Left ventricle myocardium inferior (tissue), 1 donor: ENCODE measurements around the gene DLG2. TPM values are rescaled to one million over a fixed set of nuclear protein-coding genes. Genes with fewer than 3 reads are reported as not detected.

Experiments
- DNase-seq: peaks from one replicate; pipeline ENCODE4 v3.0.0-alpha.2; 2020
- H3K27ac ChIP-seq: fragments of 200-600 bp; replicated peaks from 2 replicates; pipeline ENCODE4 v1.8.0; 2021
- H3K27me3 ChIP-seq: fragments of 200-600 bp; 2 replicates; pipeline ENCODE4 v1.8.0; 2021; ENCODE audit warnings: low read depth
- H3K36me3 ChIP-seq: fragments of 200-600 bp; 2 replicates; pipeline ENCODE4 v1.8.0; 2021
- H3K4me1 ChIP-seq: fragments of 200-600 bp; 2 replicates; pipeline ENCODE4 v1.8.0; 2021
- H3K4me3 ChIP-seq: fragments of 200-600 bp; 2 replicates; pipeline ENCODE4 v1.8.0; 2021; ENCODE audit warnings: mild to moderate bottlenecking, moderate library complexity
- H3K9me3 ChIP-seq: fragments of 200-600 bp; replicated peaks from 2 replicates; pipeline ENCODE4 v1.8.0; 2021
- CTCF ChIP-seq: fragments of 200-600 bp; IDR thresholded peaks from 2 replicates; pipeline ENCODE4 v1.8.0; 2021; ENCODE audit warnings: antibody characterized with exemption, mild to moderate bottlenecking, borderline replicate concordance
- intact Hi-C: fragments of 100-400 bp; cut with micrococcal nuclease; formaldehyde crosslinking; loops from one replicate; pipeline ENCODE4 v1.11.0; 2022
- total RNA-seq: library from RNA; stranded (reverse); fragmentation: NEBNext Ultra II Directional; extraction: Animal tissue kit (Norgen Biotek cat#: 25700); gene quantifications from one replicate; pipeline ENCODE4 v1.2.1, GENCODE V29; 2021
- donor health status: DM: no; HTN: yes; CAD: no; lungs with severe emphysema.

DLG2 gene
- total RNA-seq, 1 donor from 2014 or later: 6.5 TPM

GRCh38 chr11:84865791-84866535 is 761.2 kb downstream of the DLG2 start:
- Histone ChIP-seq H3K36me3 (no peaks in the 10 kb centered on the region), H3K9me3 (no peaks in the 10 kb centered on the region), H3K27me3 (no peaks in the 10 kb centered on the region), H3K27ac (no peak overlapping the region), H3K4me1 (peaks cover 16% of the 10 kb centered on the region), H3K4me3 (no peak overlapping the region)
- DNase-seq: no peak
- intact Hi-C loops: no loop called here
- no peak for TF ChIP-seq CTCF

- intact Hi-C loops: no loop called here
- no peak for TF ChIP-seq CTCF
- no peak for DNase-seq
- H3K4me3 ChIP-seq: no peak overlapping the region
- H3K9me3 ChIP-seq: no peaks in the 10 kb centered on the region
- peaks cover 16% of the 10 kb centered on the region for H3K4me1 ChIP-seq
- H3K27ac ChIP-seq: no peak overlapping the region
- H3K27me3 ChIP-seq: no peaks in the 10 kb centered on the region
- no peaks in the 10 kb centered on the region for H3K36me3 ChIP-seq
Observed at GRCh38 chr11:84865257-84865656, 761.9 kb downstream of the DLG2 start.

- no peaks in the 10 kb centered on the region for H3K27me3 ChIP-seq
- intact Hi-C loops: no loop called here
Observed at GRCh38 chr11:84857746-84858145, 769.4 kb downstream of the DLG2 start.

DNA sequence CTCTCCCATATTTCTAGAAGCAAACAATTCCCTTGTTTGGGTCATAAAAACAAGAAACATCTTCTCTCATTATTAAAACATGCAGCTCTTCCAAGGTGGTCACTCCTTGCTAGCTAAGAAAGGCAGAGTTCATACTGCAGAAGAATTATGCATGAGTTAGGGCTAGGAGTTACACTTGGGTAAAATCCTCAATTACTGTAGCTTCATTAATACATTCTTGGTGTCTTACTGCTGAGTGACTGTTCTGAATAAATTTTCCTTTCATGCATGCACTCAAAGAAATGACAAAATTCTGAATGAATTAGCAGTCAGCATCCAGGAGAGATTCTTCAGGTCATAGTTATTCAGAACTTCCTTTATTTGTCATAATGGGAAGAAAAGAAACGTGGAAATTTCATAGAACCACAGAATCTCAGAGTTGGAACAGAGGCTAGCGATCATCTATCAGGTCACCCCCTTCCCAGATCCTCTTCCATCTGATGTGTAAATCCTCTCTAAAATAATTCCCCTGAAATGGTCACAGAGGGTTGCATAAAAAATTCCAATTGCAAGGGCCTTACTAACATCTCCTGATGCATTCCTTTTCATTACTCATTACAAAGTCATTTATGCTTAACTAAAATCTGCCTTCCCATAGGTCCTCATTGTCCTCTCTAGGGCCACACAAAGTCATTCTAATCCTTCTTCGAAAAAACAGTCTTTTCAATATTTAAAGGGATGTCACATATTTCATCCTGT is 771.5 kb downstream of the DLG2 start:
- Histone ChIP-seq H3K9me3 (no peaks in the 10 kb centered on the region), H3K27ac (no peak overlapping the region), H3K27me3 (no peaks in the 10 kb centered on the region), H3K36me3 (no peaks in the 10 kb centered on the region), H3K4me3 (no peak overlapping the region), H3K4me1 (no peaks in the 10 kb centered on the region)
- no peak for TF ChIP-seq CTCF
- no peak for DNase-seq
- intact Hi-C loops: no loop called here

More at GRCh38 chr11:84857746-84858145, 769.4 kb downstream of the DLG2 start:
- TF ChIP-seq CTCF: no peak
- no peak overlapping the region for H3K27ac ChIP-seq
- DNase-seq: no peak
- H3K4me3 ChIP-seq: no peak overlapping the region
- no peaks in the 10 kb centered on the region for H3K36me3 ChIP-seq
- H3K9me3 ChIP-seq: no peaks in the 10 kb centered on the region
- H3K4me1 ChIP-seq: no peaks in the 10 kb centered on the region

- intact Hi-C loops: no loop called here
- no peak for DNase-seq
- no peak overlapping the region for H3K4me3 ChIP-seq
- H3K9me3 ChIP-seq: no peaks in the 10 kb centered on the region
- H3K4me1 ChIP-seq: no peaks in the 10 kb centered on the region
- no peaks in the 10 kb centered on the region for H3K27me3 ChIP-seq
- TF ChIP-seq CTCF: no peak
- no peak overlapping the region for H3K27ac ChIP-seq
- H3K36me3 ChIP-seq: no peaks in the 10 kb centered on the region
Observed at GRCh38 chr11:84854498-84854880, 772.7 kb downstream of the DLG2 start.
